ENCODE measurements around the gene EXOC4. TPM values are rescaled to one million over a fixed set of nuclear protein-coding genes. Genes with fewer than 3 reads are reported as not detected.

The EXOC4 gene
- total RNA-seq, 1 experiment from 2014 or later: 66.2 TPM

DNA sequence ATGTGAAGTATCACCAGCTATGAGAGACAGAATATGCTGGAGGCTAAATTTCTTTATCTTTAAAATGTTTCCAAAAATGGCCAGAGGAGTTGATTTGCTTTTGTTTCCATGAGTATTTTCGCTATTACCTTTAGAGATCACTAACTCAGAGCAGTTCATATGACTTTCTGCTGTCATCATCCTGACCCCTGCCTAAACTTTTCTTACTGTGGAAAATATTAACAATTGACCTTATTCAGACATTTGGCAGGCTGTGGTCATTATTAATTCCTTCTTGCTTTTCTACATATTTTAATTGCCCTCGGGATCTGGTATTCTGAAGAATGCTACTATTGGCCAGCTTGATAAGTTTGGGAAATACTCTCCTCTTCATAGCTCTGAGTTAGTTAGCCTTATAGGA lies 156.5 kb downstream of the EXOC4 start:
- no peak overlapping the region for H3K4me3 Mint-ChIP-seq (ENCODE audit: unreplicated experiment)
- no peak for DNase-seq
- H3K36me3 ChIP-seq (ENCODE audit: control insufficient read depth, insufficient read depth, low read length): no peaks in the 10 kb centered on the region
- no peaks in the 10 kb centered on the region for H3K27me3 Mint-ChIP-seq (ENCODE audit: insufficient read depth, unreplicated experiment)
- H3K9me3 Mint-ChIP-seq (ENCODE audit: unreplicated experiment): no peaks in the 10 kb centered on the region
- TF ChIP-seq, protein P1, sequence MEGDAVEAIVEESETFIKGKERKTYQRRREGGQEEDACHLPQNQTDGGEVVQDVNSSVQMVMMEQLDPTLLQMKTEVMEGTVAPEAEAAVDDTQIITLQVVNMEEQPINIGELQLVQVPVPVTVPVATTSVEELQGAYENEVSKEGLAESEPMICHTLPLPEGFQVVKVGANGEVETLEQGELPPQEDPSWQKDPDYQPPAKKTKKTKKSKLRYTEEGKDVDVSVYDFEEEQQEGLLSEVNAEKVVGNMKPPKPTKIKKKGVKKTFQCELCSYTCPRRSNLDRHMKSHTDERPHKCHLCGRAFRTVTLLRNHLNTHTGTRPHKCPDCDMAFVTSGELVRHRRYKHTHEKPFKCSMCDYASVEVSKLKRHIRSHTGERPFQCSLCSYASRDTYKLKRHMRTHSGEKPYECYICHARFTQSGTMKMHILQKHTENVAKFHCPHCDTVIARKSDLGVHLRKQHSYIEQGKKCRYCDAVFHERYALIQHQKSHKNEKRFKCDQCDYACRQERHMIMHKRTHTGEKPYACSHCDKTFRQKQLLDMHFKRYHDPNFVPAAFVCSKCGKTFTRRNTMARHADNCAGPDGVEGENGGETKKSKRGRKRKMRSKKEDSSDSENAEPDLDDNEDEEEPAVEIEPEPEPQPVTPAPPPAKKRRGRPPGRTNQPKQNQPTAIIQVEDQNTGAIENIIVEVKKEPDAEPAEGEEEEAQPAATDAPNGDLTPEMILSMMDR (IDR thresholded peaks at IDR 0.05; ENCODE audit: insufficient read depth in 1 of 2, low read depth in 1 of 2, low read length in 1 of 2, severe bottlenecking in 1 of 2, unreplicated experiment in 1 of 2): no peak
- no peaks in the 10 kb centered on the region for H3K9me3 ChIP-seq
- H3K36me3 Mint-ChIP-seq (ENCODE audit: insufficient read depth, unreplicated experiment): no peaks in the 10 kb centered on the region
- H3K4me1 ChIP-seq: no peaks in the 10 kb centered on the region
- H3K4me3 ChIP-seq (ENCODE audit: low read depth, low read length): no peak overlapping the region
- no peaks in the 10 kb centered on the region for H3K27me3 ChIP-seq (replicated peaks; ENCODE audit: control insufficient read depth, insufficient read depth, low read length)
- H3K27ac Mint-ChIP-seq (ENCODE audit: unreplicated experiment): no peak overlapping the region
- BruUV-seq (replicated peaks): no TSS peak
- POLR2A ChIA-PET: no interaction called here
- intact Hi-C loops (cut with micrococcal nuclease; ENCODE audit: unreplicated experiment): no loop called here
- H3K4me1 Mint-ChIP-seq (ENCODE audit: low read depth, unreplicated experiment): no peaks in the 10 kb centered on the region
- CTCF ChIA-PET: no interaction called here

DNA sequence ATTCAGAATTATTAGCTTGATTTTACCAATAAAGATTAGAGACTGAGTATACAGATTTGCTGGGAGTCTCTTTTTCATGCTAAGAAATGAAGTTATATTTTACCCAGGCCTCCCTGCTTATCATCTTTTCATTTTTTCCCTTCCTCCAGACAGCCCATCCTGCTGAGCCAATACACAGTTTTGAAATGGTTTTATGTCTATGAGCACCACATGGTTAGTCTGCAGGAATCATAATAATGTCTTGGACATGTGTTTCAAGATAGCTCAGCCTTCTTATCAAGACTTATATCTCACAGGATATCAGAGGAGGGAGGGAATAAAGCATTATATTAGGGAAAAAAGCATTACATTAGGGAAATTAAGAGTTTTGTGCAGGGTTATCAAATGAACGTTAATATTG lies 157.1 kb downstream of the EXOC4 start:
- no peak overlapping the region for H3K4me3 ChIP-seq (ENCODE audit: low read depth, low read length)
- CTCF ChIA-PET: no interaction called here

DNA sequence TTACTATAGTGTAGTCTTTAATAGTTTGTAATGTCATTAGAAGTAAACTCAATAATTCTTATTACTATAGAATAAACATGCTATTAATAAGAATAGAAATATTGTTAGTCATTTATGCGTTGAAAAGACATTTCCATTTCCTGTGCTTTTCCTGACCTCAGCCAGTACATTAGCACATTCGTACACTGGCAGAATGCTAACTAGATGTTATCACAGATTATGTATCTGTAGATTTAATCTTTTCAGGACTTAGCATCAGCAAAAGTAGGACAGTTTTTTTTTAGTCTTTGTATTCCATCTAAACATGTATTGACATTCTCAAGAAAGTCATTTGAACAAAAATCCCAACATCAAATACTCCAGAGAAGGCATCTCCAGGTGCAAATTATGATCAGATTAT lies 158.5 kb downstream of the EXOC4 start:
- H3K4me3 Mint-ChIP-seq (ENCODE audit: unreplicated experiment): no peak overlapping the region
- H3K9me3 ChIP-seq: no peaks in the 10 kb centered on the region
- H3K9me3 Mint-ChIP-seq (ENCODE audit: unreplicated experiment): no peaks in the 10 kb centered on the region
- ChIA-PET CTCF (no interaction called here), POLR2A (no interaction called here)
- H3K4me3 ChIP-seq (ENCODE audit: low read depth, low read length): no peak overlapping the region
- H3K27me3 Mint-ChIP-seq (ENCODE audit: insufficient read depth, unreplicated experiment): no peaks in the 10 kb centered on the region
- H3K4me1 Mint-ChIP-seq (ENCODE audit: low read depth, unreplicated experiment): no peaks in the 10 kb centered on the region
- no peaks in the 10 kb centered on the region for H3K36me3 Mint-ChIP-seq (ENCODE audit: insufficient read depth, unreplicated experiment)
- H3K27ac Mint-ChIP-seq (ENCODE audit: unreplicated experiment): no peak overlapping the region
- no peaks in the 10 kb centered on the region for H3K27me3 ChIP-seq (replicated peaks; ENCODE audit: control insufficient read depth, insufficient read depth, low read length)
- TF ChIP-seq, protein P1 (IDR thresholded peaks at IDR 0.05; ENCODE audit: insufficient read depth in 1 of 2, low read depth in 1 of 2, low read length in 1 of 2, severe bottlenecking in 1 of 2, unreplicated experiment in 1 of 2): no peak
- no peak for DNase-seq
- H3K36me3 ChIP-seq (ENCODE audit: control insufficient read depth, insufficient read depth, low read length): no peaks in the 10 kb centered on the region
- no peaks in the 10 kb centered on the region for H3K4me1 ChIP-seq
- BruUV-seq (replicated peaks): no TSS peak
- intact Hi-C loops (cut with micrococcal nuclease; ENCODE audit: unreplicated experiment): no loop called here

More for the DNA sequence above, 157.1 kb downstream of the EXOC4 start:
- no peaks in the 10 kb centered on the region for H3K4me1 Mint-ChIP-seq (ENCODE audit: low read depth, unreplicated experiment)
- Histone ChIP-seq H3K36me3 (ENCODE audit: control insufficient read depth, insufficient read depth, low read length) (no peaks in the 10 kb centered on the region), H3K9me3 (no peaks in the 10 kb centered on the region), H3K4me1 (no peaks in the 10 kb centered on the region), H3K27me3 (replicated peaks; ENCODE audit: control insufficient read depth, insufficient read depth, low read length) (no peaks in the 10 kb centered on the region)
- no peaks in the 10 kb centered on the region for H3K27me3 Mint-ChIP-seq (ENCODE audit: insufficient read depth, unreplicated experiment)
- no TSS peak for BruUV-seq (replicated peaks)
- H3K9me3 Mint-ChIP-seq (ENCODE audit: unreplicated experiment): no peaks in the 10 kb centered on the region
- no peaks in the 10 kb centered on the region for H3K36me3 Mint-ChIP-seq (ENCODE audit: insufficient read depth, unreplicated experiment)
- TF ChIP-seq, protein P1 (IDR thresholded peaks at IDR 0.05; ENCODE audit: insufficient read depth in 1 of 2, low read depth in 1 of 2, low read length in 1 of 2, severe bottlenecking in 1 of 2, unreplicated experiment in 1 of 2): no peak
- no peak overlapping the region for H3K4me3 Mint-ChIP-seq (ENCODE audit: unreplicated experiment)
- intact Hi-C loops (cut with micrococcal nuclease; ENCODE audit: unreplicated experiment): no loop called here
- DNase-seq: no peak
- POLR2A ChIA-PET: no interaction called here
- no peak overlapping the region for H3K27ac Mint-ChIP-seq (ENCODE audit: unreplicated experiment)
